Tibial nerve (tissue), 4 donors: ENCODE results near the gene CEP97. TPM values are rescaled to one million over a fixed set of nuclear protein-coding genes. Genes with fewer than 3 reads are reported as not detected.

Source experiments
- DNase-seq, 2 donors: peaks; one replicate each; pipeline ENCODE4 v3.0.0-alpha.2; 2019; ENCODE audit warnings: low spot score in 2 of 2
- H3K27ac ChIP-seq, 4 donors: fragments of 200-600 bp; sonication (generic) in 3 of 4; one replicate each; pipeline ENCODE4 v1.5.1; 2017 to 2019; ENCODE audit warnings: mild to moderate bottlenecking in 1 of 4
- H3K27me3 ChIP-seq, 2 donors: fragments of 200-600 bp; sonication (generic) in 1 of 2; one replicate each; pipeline versions ENCODE4 v1.5.1 to v1.6.0; 2017 to 2019
- H3K36me3 ChIP-seq, 3 donors: fragments of 200-600 bp; sonication (generic); one replicate each; pipeline ENCODE4 v1.5.1; 2018 to 2019
- H3K4me1 ChIP-seq, 4 donors: fragments of 200-600 bp; sonication (generic) in 3 of 4; one replicate each; pipeline ENCODE4 v1.5.1; 2017 to 2019
- H3K4me3 ChIP-seq, 4 donors: fragments of 200-600 bp; sonication (generic) in 3 of 4; one replicate each; pipeline ENCODE4 v1.5.1; 2017 to 2019; ENCODE audit warnings: mild to moderate bottlenecking in 1 of 4, moderate library complexity in 1 of 4
- H3K9me3 ChIP-seq, 4 donors: fragments of 200-600 bp; sonication (generic) in 3 of 4; one replicate each; pipeline ENCODE4 v1.5.1; 2017 to 2019
- CTCF ChIP-seq, 5 experiments: fragments of 200-600 bp in 3 of 5; fragments of 450-650 bp in 2 of 5; sonication (generic) in 3 of 5; IDR thresholded peaks; one replicate each; pipeline ENCODE4 v1.5.1; 2016 to 2019; ENCODE audit warnings: antibody characterized with exemption in 5 of 5, mild to moderate bottlenecking in 3 of 5, moderate library complexity in 2 of 5
- POLR2A ChIP-seq, 2 donors: fragments of 450-650 bp; IDR thresholded peaks; one replicate each; pipeline ENCODE4 v1.6.1; 2017; ENCODE audit warnings: antibody characterized with exemption in 2 of 2, mild to moderate bottlenecking in 2 of 2, moderate library complexity in 2 of 2
- WGBS, 2 donors: methylation state at CpG; one replicate each; pipeline ENCODE4 v1.1.5; 2018; 5-methylcytosine and 5-hydroxymethylcytosine counted together
- total RNA-seq, 4 donors: library from RNA; depleted of rRNA; stranded (reverse); fragments of >200 nt; gene quantifications; one replicate each; pipeline ENCODE4 v1.1.0, GENCODE V29; 2016

Gene CEP97
- total RNA-seq, 4 donors from 2014 or later: 11.2 to 20.8 (median 14.1) TPM

GRCh38 chr3:101819649-101820206, 95.3 kb downstream of the CEP97 start:
- Histone ChIP-seq H3K4me3 (no peak overlapping the region), H3K27ac (no peak overlapping the region), H3K36me3 (peaks cover 0 to 56% (median 0%) of the 10 kb centered on the region in 3 donors), H3K4me1 (peaks cover 0 to 13% (median 0%) of the 10 kb centered on the region in 4 donors), H3K9me3 (no peaks in the 10 kb centered on the region), H3K27me3 (no peaks in the 10 kb centered on the region)
- TF ChIP-seq CTCF (IDR thresholded peaks at IDR 0.05) (no peak), POLR2A (IDR thresholded peaks at IDR 0.05) (no peak)
- WGBS, 2 donors: 85 to 90% methylated on average over 2 of the region's 2 CpGs
- no peak for DNase-seq

Other genes with a start within 250 kb of the CEP97 start
- 10 to 100 TPM; 26.1 to 40.0 (median 36.9) TPM for gene SENP7, start 211.4 kb upstream of the CEP97 start, total RNA-seq
- gene TRMT10C, start 162.7 kb upstream of the CEP97 start, total RNA-seq: 10 to 100 TPM; 12.6 to 26.7 (median 16.2) TPM
- gene PCNP, start 150.4 kb upstream of the CEP97 start, total RNA-seq: 100 to 1,000 TPM; 104 to 126 (median 117) TPM
- 10 to 100 TPM; 18.3 to 20.5 (median 19.6) TPM for gene ZBTB11, start 47.5 kb upstream of the CEP97 start, total RNA-seq
- 1,000 to 10,000 TPM; 1,024 to 1,620 (median 1,272) TPM for gene RPL24, start 37.9 kb upstream of the CEP97 start, total RNA-seq
- 10 to 100 TPM; 14.4 to 23.4 (median 18.0) TPM for gene NXPE3, start 54.6 kb downstream of the CEP97 start, total RNA-seq
- 100 to 1,000 TPM in 1 of 4 donors, 10 to 100 TPM in 3; 81.3 to 161 (median 95.1) TPM for gene NFKBIZ, start 124.9 kb downstream of the CEP97 start, total RNA-seq